SU-DHL-6 (cell line): ENCODE measurements around the gene HSPA1B.
"Not testable (repeated sequence)": the region's sequence is repeated elsewhere in the genome, so short reads cannot be mapped to it uniquely, and the experiment has no call there.

ENCODE experiments used
- H2AFZ ChIP-seq: fragments of 200-600 bp; sonication (generic); 2 replicates; pipeline ENCODE4 v1.6.1; 2014; ENCODE audit warnings: low read depth, mild to moderate bottlenecking, moderate library complexity, mixed read lengths, antibody characterized with exemption, low read length; ENCODE audit not compliant: severe bottlenecking
- H3F3A ChIP-seq: fragments of 200-600 bp; shearing (Covaris generic); 2 replicates; pipeline ENCODE4 v1.6.0; 2016; ENCODE audit warnings: antibody characterized with exemption, mild to moderate bottlenecking; ENCODE audit not compliant: insufficient read depth
- H3K27ac ChIP-seq: fragments of 200-600 bp; sonication (generic); 2 replicates; pipeline ENCODE4 v1.5.1; 2016; ENCODE audit warnings: low read depth, mild to moderate bottlenecking, low read length, moderate library complexity, mixed read lengths
- H3K27me3 ChIP-seq: fragments of 200-600 bp; sonication (generic), shearing (Covaris generic); 2 replicates; pipeline ENCODE4 v1.6.0; 2014; ENCODE audit warnings: mild to moderate bottlenecking, low read length
- H3K36me3 ChIP-seq: fragments of 200-600 bp; sonication (generic); 2 replicates; pipeline ENCODE4 v1.6.1; 2014; ENCODE audit warnings: mild to moderate bottlenecking, low read length, mixed read lengths
- H3K4me2 ChIP-seq: fragments of 300-600, 200-600 bp; shearing (Covaris generic), sonication (generic); 2 replicates; pipeline ENCODE4 v1.6.0; 2014; ENCODE audit warnings: low read length, low read depth, mild to moderate bottlenecking; ENCODE audit not compliant: poor library complexity, severe bottlenecking
- H3K4me3 ChIP-seq: fragments of 200-600 bp; sonication (generic); 2 replicates; pipeline ENCODE4 v1.5.1; 2014; ENCODE audit warnings: antibody characterized with exemption, low read length, mild to moderate bottlenecking, mixed read lengths; ENCODE audit not compliant: insufficient read depth, poor library complexity, severe bottlenecking
- H3K79me2 ChIP-seq: fragments of 200-600 bp; sonication (generic); 2 replicates; pipeline ENCODE4 v1.6.1; 2014; ENCODE audit warnings: mild to moderate bottlenecking, low read length, moderate library complexity; ENCODE audit not compliant: insufficient read depth
- H3K9ac ChIP-seq: fragments of 200-600 bp; sonication (generic); 2 replicates; pipeline ENCODE4 v1.7.0; 2014; ENCODE audit warnings: mild to moderate bottlenecking, low read length
- H3K9me2 ChIP-seq: fragments of 200-600 bp; sonication (generic); replicated peaks from 2 replicates; pipeline ENCODE4 v1.6.1; 2014; ENCODE audit warnings: low read length; ENCODE audit not compliant: insufficient read depth
- H3K9me3 ChIP-seq: fragments of 200-600 bp; sonication (generic); 2 replicates; pipeline ENCODE4 v1.6.1; 2014; ENCODE audit warnings: low read length, mixed read lengths; ENCODE audit not compliant: insufficient read depth
- H4K20me1 ChIP-seq: fragments of 200-600 bp; sonication (generic); 2 replicates; pipeline ENCODE4 v1.6.1; 2014; ENCODE audit warnings: low read depth, mild to moderate bottlenecking, antibody characterized with exemption, low read length, moderate library complexity, mixed read lengths
- CTCF ChIP-seq: fragments of 200-600 bp; sonication (generic); IDR thresholded peaks from one replicate; pipeline ENCODE4 v1.5.1; 2017; ENCODE audit warnings: antibody characterized with exemption, mild to moderate bottlenecking, low read length, moderate library complexity; ENCODE audit not compliant: insufficient read depth, poor library complexity, severe bottlenecking
- EZH2phosphoT487 ChIP-seq: fragments of 200-600 bp; sonication (generic), shearing (Covaris generic); conservative IDR thresholded peaks from 2 replicates; pipeline ENCODE4 v1.6.1; 2018; ENCODE audit warnings: mild to moderate bottlenecking, antibody characterized with exemption, low read length, moderate library complexity, mixed read lengths

HSPA1B gene

GRCh38 chr6:31850765-31851484 lies 23.4 kb downstream of the HSPA1B start:
- no peak for TF ChIP-seq EZH2phosphoT487
- TF ChIP-seq CTCF = no peak
- Histone ChIP-seq H3K79me2 (no peaks in the 10 kb centered on the region), H3K27ac (no peak overlapping the region), H3F3A (peaks cover 10% of the 10 kb centered on the region; the same call in 1 of the 2 replicates), H4K20me1 (no peaks in the 10 kb centered on the region), H3K9me2 (no peaks in the 10 kb centered on the region), H3K9me3 (peaks cover 3% of the 10 kb centered on the region; the same call in 1 of the 2 replicates), H3K4me3 (no peak overlapping the region), H3K9ac (no peak overlapping the region), H2AFZ (no peak overlapping the region), H3K36me3 (no peaks in the 10 kb centered on the region), H3K4me2 (no peak overlapping the region), H3K27me3 (no peaks in the 10 kb centered on the region)

GRCh38 chr6:31851485-31851832 lies 23.9 kb downstream of the HSPA1B start:
- H4K20me1 ChIP-seq = no peaks in the 10 kb centered on the region
- H3F3A ChIP-seq = peaks cover 6% of the 10 kb centered on the region; the same call in 1 of the 2 replicates
- H3K27me3 ChIP-seq = no peaks in the 10 kb centered on the region
- no peak overlapping the region for H3K4me2 ChIP-seq
- H2AFZ ChIP-seq = no peak overlapping the region
- H3K36me3 ChIP-seq = no peaks in the 10 kb centered on the region
- no peak for TF ChIP-seq EZH2phosphoT487
- no peak for TF ChIP-seq CTCF
- H3K4me3 ChIP-seq = no peak overlapping the region
- no peak overlapping the region for H3K27ac ChIP-seq
- H3K9ac ChIP-seq = no peak overlapping the region
- H3K9me2 ChIP-seq = no peaks in the 10 kb centered on the region
- peaks cover 3% of the 10 kb centered on the region; the same call in 1 of the 2 replicates for H3K9me3 ChIP-seq
- no peaks in the 10 kb centered on the region for H3K79me2 ChIP-seq

DNA sequence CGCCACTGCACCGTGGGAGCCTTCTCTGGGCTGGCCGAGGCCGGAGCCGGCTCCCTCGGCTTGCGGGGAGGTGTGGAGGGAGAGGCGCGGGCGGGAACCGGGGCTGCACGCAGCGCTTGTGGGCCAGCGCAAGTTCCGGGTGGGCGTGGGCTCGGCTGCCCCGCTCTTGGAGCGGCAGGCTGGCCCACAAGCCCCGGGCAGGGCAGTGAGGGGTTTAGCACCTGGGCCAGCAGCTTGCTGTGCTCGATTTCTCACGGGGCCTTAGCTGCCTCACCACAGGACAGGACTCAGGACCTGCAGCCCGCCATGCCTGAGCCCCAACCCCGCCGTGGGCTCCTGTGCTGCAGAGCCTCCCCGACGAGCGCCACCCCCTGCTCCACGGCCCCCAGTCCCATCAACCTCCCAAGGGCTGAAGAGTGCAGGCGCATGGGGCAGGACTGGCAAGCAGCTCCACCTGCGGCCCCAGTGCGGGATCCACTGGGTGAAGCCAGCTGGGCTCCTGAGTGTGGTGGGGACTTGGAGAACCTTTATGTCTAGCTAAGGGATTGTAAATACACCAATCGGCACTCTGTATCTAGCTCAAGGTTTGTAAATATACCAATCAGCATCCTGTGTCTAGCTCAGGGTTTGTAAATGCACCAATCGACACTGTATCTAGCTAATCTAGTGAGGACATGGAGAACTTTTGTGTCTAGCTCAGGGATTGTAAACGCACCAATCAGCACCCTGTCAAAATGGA lies 24.6 kb downstream of the HSPA1B start:
- H3K9me2 ChIP-seq, H3K4me3 ChIP-seq, H3K9me3 ChIP-seq, H3K27me3 ChIP-seq, H3F3A ChIP-seq, H3K4me2 ChIP-seq, H3K9ac ChIP-seq, H3K27ac ChIP-seq, H2AFZ ChIP-seq, H3K36me3 ChIP-seq, H3K79me2 ChIP-seq, H4K20me1 ChIP-seq: not testable (repeated sequence)

DNA sequence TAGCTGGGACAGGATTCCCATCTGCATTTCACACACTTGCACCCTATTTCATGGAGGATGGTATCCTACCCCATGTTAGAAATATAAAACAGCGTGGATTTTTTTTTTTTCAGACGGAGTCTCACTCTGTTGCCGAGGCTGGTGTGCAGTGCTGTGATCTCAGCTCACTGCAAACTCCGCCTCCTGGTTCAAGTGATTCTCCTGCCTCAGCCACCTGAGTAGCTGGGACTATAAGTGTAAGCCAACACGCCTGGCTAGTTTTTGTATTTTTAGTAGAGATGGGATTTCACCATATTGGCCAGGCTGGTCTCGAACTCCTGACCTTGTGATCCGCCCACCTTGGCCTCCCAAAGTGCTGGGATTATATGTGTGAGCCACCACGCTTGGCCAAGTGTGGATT lies 30.2 kb downstream of the HSPA1B start:
- not testable (repeated sequence) for H3K27me3 ChIP-seq, H3K9me3 ChIP-seq, H3K79me2 ChIP-seq, H3K9ac ChIP-seq, H3K36me3 ChIP-seq, H3K4me3 ChIP-seq, H3K4me2 ChIP-seq, H4K20me1 ChIP-seq, H3K9me2 ChIP-seq, H3F3A ChIP-seq, H2AFZ ChIP-seq, H3K27ac ChIP-seq
